Measurements from ENCODE around the gene TRIM9.
A peak's percentile ranks its signal among the peaks of the same experiment; 100 is the strongest.

The TRIM9 gene

GRCh38 chr14:51093371-51094281, 1.3 kb downstream of the TRIM9 start:
- DNase-seq (ENCODE audit: low read depth in 2 of 3, low spot score in 2 of 3): peak in 2 of 3 experiments; percentile 12 to 20

- DNase-seq (ENCODE audit: low read depth in 2 of 3, low spot score in 2 of 3): no peak
Measured at GRCh38 chr14:51092965-51093364, 1.9 kb downstream of the TRIM9 start.

DNA sequence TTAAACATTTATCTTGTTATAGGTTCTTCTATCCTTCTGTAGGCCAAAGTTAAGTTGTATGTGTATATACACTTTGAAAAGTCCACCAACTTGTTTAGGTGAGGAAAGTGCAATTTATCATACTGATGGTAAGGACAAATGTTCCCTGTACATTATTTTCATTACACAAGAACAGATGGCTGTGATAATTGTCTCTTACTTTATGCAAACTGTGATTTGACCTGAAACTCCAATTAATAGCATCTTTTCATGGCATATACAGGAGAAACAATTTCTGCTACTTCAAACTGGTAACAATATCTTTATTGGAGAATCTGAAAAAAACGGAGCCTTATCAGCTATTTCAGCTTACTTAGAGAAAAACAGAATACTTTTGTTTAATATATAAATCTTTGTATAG, 5.6 kb downstream of the TRIM9 start:
- DNase-seq (ENCODE audit: low read depth in 2 of 3, low spot score in 2 of 3): no peak

GRCh38 chr14:51087031-51087441, 7.9 kb downstream of the TRIM9 start:
- no peak for DNase-seq (ENCODE audit: low read depth in 2 of 3, low spot score in 2 of 3)

DNA sequence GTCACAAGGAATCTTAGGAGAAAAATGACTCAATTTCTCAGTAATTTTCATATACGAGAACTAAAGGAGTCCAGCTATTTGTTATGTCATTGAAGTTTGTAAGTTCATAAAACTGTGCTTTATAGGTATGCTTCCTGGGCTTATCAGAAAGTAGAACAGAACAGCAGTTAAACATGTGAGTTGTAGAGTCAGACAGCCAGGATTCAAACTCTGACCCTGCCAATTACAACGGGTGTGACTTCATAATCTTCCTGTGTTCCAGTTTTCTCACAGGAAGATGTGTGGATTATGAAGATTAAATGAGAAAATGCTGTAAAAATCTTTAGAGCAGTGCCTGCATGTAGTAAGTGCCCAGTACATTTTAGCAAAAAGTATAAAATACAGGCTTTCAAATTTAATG, 8.9 kb downstream of the TRIM9 start:
- DNase-seq (ENCODE audit: low read depth in 2 of 3, low spot score in 2 of 3): no peak

DNA sequence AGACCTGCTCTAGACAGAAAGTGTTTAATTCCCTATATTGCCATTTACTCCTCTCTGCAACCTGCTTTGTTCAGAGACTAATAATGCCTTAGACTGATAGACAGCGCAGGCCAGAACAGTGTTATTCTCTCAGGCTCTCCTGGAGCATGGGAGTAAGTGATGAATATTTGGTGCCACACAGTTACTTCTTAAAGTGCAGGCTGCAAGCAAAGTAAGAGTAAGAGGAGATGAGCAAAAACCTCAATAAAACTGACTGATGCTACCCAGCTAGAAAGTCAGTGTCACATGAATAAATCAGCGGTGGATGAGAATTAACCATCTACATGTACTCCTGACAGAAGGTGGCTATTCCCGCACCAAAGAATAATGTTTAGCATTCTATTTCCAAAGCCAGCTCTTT, 9.9 kb downstream of the TRIM9 start:
- no peak for DNase-seq (ENCODE audit: low read depth in 2 of 3, low spot score in 2 of 3)

DNA sequence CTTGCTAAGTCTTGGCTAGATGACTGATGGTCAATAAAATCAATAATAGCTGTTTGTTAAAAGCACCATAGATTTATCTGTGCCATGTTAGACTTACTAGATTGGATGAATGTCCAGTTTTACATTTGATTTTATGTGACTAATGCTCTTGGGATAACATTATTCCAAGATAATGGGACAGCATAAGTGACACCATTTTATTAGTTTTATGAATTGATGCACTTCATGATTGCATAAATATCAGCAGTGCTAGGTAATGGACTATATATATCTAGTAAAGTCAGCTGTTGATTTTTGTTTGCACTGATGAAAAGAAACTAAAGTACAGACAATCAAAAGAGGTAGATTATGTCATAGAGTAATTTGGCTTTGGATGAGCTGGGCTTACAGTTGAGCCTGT, 10.4 kb downstream of the TRIM9 start:
- DNase-seq (ENCODE audit: low read depth in 2 of 3, low spot score in 2 of 3): no peak

DNA sequence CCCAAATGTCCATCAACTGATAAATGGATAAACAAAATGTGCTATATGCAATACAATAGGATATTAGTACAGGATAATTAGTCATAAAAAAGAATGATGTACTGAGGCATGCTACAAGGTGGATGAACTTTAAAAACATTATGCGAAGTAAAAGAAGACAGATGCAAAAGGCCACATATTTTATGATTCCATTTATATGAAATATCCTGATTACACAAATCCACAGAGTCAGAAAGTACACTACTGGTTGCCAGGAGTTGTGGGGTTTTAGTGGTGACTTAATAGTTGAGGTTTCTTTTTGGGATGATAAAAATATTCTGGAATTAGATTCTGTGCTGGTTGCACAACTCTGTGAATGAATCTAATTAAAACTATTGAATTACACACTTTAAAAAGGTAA, 12.6 kb downstream of the TRIM9 start:
- no peak for DNase-seq (ENCODE audit: low read depth in 2 of 3, low spot score in 2 of 3)

DNA sequence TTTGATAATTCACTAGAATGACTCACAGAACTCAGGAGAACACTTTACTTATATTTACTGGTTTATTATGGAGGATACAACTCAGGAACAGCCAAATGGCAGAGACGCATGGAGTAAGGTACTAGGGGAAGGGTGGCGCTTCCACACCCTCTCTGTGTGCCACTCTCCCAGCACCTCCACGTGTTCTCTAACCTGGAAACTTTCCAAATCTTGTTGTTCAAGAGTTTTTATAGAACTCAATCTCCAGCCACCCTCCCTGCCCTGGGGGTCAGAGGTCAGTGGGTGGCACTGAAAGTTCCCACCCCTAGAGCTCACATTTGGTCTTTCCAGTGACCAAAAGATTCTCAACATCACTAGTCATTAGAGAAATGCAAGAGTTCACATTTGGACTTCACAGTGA, 13.2 kb downstream of the TRIM9 start:
- no peak for DNase-seq (ENCODE audit: low read depth in 2 of 3, low spot score in 2 of 3)

GRCh38 chr14:51081209-51081608, 13.7 kb downstream of the TRIM9 start:
- no peak for DNase-seq (ENCODE audit: low read depth in 2 of 3, low spot score in 2 of 3)

DNA sequence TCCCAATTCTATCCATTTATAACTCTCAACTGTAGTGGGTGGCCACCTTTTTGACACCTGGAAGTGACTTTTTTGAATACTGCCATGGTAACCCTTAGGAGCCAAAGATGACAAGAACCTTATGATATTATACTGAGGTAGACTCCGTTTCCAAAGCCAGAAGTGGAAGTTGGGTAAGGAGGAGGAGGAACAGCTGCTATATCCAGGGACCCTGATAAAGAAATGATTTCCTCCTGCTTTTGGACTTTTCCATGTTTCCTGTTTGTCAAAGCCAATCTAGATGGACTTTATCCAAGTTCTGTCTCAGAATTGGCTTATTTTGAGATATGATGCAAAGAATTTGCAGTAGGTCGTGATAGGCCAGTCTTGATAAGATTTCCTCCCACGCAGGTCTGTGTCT, 14.3 kb downstream of the TRIM9 start:
- no peak for DNase-seq (ENCODE audit: low read depth in 2 of 3, low spot score in 2 of 3)

DNA sequence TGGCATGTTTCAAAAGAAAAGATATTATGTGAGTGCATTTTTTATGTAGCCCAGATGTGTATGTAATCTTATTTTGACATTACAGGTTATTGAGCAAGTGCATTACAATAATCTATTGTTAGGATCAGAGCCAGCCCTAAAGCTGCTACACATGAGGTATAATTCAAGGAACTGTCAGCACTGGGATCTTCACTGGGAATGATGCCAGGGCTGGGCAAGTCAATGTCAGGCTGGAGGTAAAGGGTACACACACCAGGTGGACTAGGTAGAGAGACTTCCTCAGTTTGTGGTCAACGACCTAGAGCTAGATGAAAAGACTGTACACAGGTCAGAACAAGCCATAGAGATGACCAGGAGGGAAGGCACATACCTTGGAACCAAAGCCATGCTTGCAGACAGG, 15.4 kb downstream of the TRIM9 start:
- DNase-seq (ENCODE audit: low read depth in 2 of 3, low spot score in 2 of 3): no peak

- no peak for DNase-seq (ENCODE audit: low read depth in 2 of 3, low spot score in 2 of 3)
Measured at GRCh38 chr14:51079085-51079484, 15.8 kb downstream of the TRIM9 start.

DNA sequence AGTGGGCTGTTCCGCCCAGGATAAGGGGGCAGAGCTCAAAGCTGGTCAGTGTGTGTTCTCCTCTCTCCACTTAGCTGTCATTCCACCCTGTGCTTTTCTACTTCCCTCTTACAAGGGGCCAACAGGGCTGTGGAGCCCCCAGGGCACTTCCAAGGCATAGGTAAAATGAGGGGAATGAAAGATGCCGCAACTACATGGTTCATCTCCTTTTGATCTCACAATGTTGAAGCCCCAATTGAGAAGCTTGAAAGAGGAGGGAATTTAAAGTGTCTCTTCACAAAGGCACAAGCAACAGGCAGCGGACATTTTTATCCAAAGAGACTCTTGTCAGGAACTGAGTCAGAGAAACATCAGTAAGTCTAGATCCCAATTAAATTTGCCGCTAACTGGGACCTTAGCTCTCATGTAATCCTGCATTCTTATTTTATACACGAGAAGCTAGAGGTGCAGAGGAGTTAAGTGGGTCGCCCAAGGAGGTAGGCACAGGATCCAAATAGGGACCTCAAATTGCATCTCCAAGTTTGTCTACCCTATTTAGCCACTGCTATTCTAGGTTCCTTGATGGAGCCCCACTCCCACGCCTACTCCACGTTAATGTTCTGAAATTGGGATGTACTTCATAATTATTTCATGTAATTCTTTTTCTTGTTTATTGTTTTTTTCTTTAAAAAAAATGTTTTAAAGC, 20.1 kb downstream of the TRIM9 start:
- DNase-seq (ENCODE audit: low read depth in 2 of 3, low spot score in 2 of 3): no peak

GRCh38 chr14:51073731-51074130, 21.2 kb downstream of the TRIM9 start:
- no peak for DNase-seq (ENCODE audit: low read depth in 2 of 3, low spot score in 2 of 3)

- no peak for DNase-seq (ENCODE audit: low read depth in 2 of 3, low spot score in 2 of 3)
Measured at GRCh38 chr14:51072976-51073375, 21.9 kb downstream of the TRIM9 start.

- no peak for DNase-seq (ENCODE audit: low read depth in 2 of 3, low spot score in 2 of 3)
Measured at GRCh38 chr14:51071857-51072256, 23.0 kb downstream of the TRIM9 start.

DNA sequence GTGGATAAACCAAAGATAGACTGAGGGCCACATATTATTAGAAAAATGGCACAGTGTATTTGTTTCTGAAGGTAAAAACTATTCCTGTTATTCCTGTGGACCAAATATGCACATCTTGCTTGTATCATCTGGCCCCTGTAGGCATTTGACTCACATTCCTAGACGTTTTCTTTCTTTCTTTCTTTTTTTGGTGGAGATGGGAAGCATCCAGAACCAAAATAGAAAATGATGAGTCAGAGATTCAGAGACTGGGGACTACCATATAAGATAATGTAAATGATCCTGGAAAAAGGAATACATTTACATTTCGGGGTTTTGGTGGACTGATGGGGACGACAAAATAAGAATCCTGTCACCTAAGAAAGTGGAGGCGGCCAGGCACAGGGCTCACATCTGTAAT, 24.2 kb downstream of the TRIM9 start:
- no peak for DNase-seq (ENCODE audit: low read depth in 2 of 3, low spot score in 2 of 3)

GRCh38 chr14:51069055-51069454, 25.9 kb downstream of the TRIM9 start:
- DNase-seq (ENCODE audit: low read depth in 2 of 3, low spot score in 2 of 3): no peak

DNA sequence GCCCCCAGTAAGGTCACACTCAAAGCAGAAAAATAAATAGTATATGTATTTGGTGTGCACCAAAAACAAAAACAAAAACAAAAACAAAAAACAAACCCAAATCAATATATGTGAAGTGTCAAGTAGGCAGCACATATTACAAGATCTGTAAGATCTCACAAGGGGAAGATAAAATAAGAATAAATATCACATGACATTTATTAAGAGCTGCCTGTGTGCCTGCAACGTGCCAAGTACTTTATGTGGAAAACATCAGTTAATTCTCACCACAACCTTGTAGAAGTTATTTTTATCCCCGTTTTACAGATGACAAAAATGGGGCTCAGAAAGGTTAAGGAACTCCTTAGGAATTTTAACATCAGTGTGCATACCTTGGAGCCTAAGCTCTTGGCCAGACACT, 26.6 kb downstream of the TRIM9 start:
- no peak for DNase-seq (ENCODE audit: low read depth in 2 of 3, low spot score in 2 of 3)

DNA sequence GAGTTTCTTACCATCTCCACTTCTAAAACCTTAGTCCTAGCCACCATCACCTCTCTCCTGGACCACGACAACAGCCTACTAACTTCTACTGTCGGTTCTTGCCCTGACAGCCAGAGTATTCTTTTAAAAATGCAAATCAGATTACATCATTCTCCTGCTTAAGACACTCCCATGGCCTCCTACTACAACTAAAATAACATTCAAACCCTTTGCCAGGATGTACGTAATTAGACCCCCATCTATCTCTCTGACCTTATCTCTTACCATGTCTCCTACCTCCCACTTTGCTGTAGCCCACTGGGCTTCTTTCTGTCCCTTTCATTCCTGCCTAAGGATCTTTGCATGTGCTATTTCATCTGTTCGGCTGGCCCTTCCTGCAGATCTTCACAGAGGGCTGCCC, 27.6 kb downstream of the TRIM9 start:
- no peak for DNase-seq (ENCODE audit: low read depth in 2 of 3, low spot score in 2 of 3)

DNA sequence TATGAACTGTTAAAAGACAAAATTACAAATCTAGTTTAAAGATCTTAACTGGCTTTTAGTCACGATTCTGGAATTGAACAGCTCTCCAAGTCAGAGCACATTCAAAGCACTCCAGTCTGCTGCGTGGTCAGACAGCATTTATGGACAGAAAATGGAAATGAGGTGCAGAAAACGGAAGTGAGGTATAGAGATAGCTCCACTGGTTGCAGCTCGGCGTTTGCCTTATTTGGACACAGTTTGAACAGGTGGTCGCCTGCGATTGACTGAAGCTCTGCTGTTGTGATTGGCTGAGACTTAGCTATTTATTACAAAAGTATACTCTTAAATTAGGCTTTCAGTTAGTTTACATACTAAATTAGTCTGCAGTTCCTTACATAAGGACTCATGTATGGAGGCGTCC, 28.3 kb downstream of the TRIM9 start:
- no peak for DNase-seq (ENCODE audit: low read depth in 2 of 3, low spot score in 2 of 3)

- no peak for DNase-seq (ENCODE audit: low read depth in 2 of 3, low spot score in 2 of 3)
Measured at GRCh38 chr14:51059032-51059431, 35.9 kb downstream of the TRIM9 start.

Data from activated CD8-positive, alpha-beta memory T cell treated with anti-CD3 and anti-CD28 coated beads for 48 hours (primary cell).